H4 (cell line): Measurements from ENCODE around the gene NFX1. TPM values are rescaled to one million over a fixed set of nuclear protein-coding genes. Genes with fewer than 3 reads are reported as not detected.
A peak's percentile ranks its signal among the peaks of the same experiment; 100 is the strongest.
"Not testable (repeated sequence)": the region's sequence is repeated elsewhere in the genome, so short reads cannot be mapped to it uniquely, and the experiment has no call there.

ENCODE experiments used
- DNase-seq: peaks from one replicate; pipeline ENCODE4 v3.0.0-alpha.2; 2015; ENCODE audit warnings: low spot score
- total RNA-seq: library from RNA; depleted of rRNA; stranded (reverse); fragments of >200 nt; shearing (Covaris generic); gene quantifications from 2 replicates; pipeline ENCODE4 v1.2.3, GENCODE V29; 2014

NFX1 gene
- total RNA-seq, 1 experiment from 2014 or later = 19.8 TPM

GRCh38 chr9:33386998-33387397, 96.7 kb downstream of the NFX1 start:
- DNase-seq = not testable (repeated sequence)

GRCh38 chr9:33388110-33388994, 98.0 kb downstream of the NFX1 start:
- no peak for DNase-seq

DNA sequence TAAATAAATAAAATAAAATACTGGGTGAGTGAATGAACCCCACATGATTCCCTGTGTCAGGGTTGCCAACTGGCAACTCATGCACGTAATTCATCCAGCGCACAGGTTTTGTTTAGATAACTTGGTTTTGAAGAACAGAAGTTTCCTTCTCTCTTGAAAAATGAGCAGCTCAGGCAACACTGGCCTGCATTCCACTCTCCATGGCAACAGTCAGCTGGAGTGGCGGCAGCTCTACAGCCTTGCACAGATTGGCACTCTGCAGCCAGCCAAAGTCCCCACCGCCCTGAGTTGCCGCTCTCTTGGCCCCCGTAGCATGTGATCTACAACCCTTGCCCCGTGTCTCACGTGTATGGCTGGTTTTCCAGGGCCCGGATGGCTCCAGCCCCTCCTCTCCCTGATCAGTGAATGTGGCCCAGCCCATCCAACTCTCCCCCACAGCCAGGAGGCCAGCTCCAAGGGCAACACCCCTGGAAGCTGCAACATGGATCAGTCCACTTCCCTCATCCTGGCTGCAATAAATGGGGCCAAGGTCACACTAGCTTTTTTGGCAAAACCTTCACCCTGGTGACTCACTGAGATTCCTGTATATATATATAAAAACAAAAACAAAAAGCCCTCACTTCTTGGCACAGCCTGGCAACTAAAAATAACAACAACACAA, 100.9 kb downstream of the NFX1 start:
- DNase-seq = peak; percentile 94

DNA sequence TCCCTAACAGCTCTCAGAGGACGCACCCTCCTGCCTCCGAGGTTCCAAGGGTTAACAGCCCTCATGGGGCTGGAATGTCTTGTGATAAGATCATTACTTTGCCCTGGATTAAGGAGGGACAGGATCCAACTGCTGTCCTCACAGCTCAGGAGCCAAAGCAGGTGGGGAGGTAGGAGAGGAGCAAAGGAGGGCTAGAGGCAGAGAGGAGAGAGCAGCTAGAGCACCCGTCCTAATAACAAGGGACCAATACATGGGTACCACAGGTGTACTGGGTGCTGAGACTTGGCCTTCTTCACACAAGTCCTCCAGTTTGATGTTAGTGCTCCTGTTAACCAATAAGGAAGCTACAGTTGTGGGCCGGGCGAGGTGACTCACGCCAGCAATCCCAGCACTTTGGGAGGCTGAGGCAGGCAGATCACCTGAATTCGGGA, 102.3 kb downstream of the NFX1 start:
- not testable (repeated sequence) for DNase-seq

DNA sequence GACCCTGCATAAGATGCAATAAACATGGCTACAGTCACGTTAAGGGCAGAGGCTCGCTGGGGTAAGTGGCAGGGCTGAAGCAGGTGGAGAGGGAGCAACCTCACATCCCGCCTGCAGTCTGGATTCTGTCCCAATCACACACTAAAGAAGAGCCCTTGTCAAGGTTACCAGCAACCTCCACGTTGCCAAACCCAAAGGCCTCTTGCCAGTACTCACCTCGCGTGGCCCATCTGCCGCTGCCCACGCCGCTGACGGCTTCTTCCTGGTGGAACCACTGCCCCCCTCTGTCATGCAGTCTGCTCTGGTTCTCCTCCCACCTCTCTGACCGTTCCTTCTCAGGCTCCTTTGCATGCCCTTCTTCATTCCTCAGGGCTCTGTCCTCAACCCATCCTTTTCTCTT, 103.3 kb downstream of the NFX1 start:
- DNase-seq = no peak

DNA sequence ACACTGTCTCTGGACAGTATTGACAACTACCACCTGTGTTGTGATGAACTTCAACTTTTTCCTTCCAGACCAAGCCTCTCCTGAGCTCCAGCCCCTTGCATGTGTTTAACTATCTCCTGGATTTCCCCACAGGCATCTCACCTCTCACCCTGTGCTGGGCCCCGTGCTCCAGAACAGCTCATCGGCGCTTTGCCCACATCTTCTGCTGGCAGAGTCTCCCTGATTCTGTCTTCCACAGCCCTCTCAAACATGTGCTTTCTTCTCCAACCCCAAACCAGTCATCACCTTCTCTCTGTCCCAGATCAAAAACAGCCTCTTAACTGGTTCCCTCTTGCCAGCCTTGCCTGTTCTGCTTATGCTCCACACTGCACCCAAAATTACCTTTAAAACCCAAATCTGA, 103.7 kb downstream of the NFX1 start:
- DNase-seq = not testable (repeated sequence)

GRCh38 chr9:33395159-33395879, 105.0 kb downstream of the NFX1 start:
- not testable (repeated sequence) for DNase-seq

DNA sequence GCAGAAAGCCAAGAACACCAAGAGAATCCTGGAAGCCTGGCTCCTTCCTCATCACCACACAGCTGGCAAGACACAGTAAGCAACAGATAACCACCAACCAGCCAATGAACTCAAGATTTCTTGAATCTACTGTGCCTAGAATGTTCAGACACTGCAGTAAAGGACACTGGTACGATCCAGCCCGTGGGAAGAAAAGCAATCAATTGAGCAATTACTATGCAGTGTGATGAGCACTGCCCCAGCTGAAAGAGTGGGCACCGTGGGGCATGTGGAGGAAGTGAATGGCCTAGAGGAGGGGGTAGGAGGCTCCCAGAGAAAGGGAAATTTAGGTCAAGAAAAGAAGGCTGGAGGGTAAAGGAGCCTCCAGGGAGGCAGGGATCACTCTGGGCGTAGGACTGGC, 107.5 kb downstream of the NFX1 start:
- not testable (repeated sequence) for DNase-seq

GRCh38 chr9:33399047-33399446, 108.7 kb downstream of the NFX1 start:
- not testable (repeated sequence) for DNase-seq

GRCh38 chr9:33401809-33402208, 111.5 kb downstream of the NFX1 start:
- DNase-seq = not testable (repeated sequence)

DNA sequence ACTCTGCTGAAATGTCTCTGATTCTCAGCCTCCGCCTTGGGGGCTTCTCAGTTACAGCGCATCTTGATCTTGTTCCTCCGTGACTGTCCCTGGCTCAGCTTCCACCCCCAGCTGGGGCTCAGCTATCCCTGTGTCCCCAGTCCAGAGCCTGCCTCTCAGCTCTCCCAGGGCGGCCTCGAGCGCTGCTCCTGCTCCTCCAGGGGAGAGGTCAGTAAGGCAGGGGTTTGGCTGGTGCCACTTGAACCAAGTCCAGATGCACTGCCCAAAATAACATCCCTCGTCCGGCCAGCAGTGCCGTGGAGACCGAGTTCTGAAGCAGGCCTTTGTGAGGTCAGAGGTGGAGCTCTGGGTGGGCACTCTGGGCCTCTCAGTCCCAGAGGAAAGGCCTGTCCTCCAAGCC, 112.1 kb downstream of the NFX1 start, which contains the start of gene AQP7:
Gene AQP7, minus strand, starts transcription at position 198 of the 400 bp plus-strand sequence. CDS start 1,306 bp downstream, outside the sequence.
- DNase-seq = not testable (repeated sequence)

DNA sequence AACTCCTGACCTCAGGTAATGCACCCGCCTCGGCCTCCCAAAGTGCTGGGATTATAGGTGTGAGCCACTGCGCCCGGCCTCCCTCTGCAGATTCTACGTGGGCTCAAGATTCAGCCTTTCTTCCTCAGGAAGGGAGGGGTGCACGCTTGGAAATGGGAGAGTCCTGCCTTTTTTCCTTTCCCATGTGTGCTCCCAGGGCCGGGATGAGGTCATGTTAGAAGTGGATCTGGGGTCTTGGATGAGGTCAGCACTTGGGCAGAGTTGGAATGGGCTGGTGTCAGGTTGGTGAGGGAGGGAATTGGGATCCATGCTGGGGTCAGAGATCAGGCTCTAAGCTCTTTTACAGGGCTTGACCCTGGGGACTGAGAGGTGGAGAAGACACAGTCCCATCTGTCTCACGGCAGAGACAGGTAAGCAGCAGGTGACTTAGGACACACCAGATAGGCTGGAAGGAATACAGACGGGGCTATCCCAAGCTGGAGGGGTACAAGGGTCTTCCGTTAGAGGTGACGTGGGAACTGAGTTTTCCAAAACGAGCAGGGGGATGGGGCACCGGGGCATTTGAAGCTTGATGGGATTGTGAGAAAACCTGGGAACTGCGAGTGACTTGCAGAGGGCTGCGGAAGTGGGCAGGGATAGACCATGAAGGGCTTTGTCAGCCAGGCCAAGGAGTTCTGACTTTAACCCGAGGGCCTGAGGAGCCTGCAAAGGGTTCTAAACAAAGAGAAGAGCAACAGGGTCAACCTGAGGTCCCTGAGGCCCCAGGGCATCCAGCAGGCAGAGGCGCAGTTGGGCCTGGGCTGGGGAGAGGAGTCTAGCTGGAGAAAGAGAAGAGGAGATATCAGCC, 113.8 kb downstream of the NFX1 start:
- no peak for DNase-seq

DNA sequence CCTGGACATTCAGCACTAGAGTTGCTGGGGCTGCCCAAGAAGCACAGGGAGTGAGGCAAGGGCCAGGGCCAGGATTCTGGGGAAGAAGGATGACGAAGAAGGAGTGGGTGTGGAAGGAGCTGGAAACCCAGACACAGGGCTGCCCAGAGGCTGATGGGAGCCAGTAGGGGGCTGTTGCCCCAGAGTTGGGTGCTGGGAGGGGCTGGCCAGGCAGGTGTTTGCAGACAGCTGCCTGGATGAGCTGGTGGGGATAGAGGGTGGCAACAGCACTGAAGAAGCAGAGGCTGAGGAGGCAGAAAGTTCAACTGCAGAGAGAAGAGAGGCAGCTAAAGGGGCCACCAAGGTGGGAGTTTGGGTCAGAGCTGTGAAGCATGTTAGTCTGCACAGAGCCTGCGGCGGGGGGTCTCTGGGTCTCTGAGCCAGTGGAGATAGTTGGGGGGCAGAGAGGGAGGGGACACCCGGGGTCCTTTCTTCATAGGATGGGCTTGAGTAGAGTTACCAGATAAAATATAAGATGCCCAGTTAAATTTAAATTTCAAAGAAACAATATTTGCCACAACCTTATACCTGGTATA, 114.6 kb downstream of the NFX1 start:
- no peak for DNase-seq

DNA sequence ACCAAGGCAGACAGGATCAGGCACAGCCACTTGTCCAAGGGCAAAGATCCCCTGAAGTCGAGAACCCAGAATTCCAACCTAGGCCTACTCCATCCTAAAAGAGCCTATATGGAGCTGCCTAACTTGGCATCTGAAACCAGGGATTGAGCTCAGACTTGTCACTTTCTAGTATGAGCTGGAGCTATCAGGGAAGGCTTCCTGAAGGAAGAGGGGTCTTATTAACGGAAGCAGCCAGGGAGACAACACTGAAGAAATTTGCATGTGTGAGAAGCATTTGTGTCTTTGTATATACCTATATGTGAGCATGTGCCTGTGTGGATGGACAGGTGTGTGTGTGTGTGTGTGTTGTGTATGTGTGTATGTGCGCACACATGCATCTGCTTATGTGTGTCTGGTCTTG, 116.7 kb downstream of the NFX1 start:
- no peak for DNase-seq

- DNase-seq = no peak
Measured at GRCh38 chr9:33408087-33408486, 117.8 kb downstream of the NFX1 start.

GRCh38 chr9:33414268-33414667, 124.0 kb downstream of the NFX1 start:
- no peak for DNase-seq

- DNase-seq = no peak
Measured at GRCh38 chr9:33414889-33415500, 124.7 kb downstream of the NFX1 start.

GRCh38 chr9:33415501-33416038, 125.3 kb downstream of the NFX1 start:
- peak; percentile 61 for DNase-seq

DNA sequence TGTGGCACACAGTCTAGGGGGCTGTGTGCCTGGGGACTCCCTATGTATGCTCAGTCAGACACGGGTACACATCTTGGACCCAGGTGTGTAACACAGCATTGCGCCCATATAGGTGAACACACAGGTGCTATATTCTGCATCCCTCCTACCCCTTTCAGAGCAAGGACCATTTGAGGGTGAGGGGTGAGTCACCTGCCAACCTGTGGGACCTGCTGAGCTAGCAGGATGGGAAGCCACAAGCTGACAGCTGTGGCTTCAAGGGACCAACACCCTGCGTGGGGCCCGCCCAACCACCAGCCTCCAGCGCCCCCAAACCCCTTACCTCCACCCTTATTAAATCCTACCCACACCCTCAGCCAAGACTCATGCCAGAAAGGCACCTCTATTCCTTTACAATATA, 126.7 kb downstream of the NFX1 start:
- no peak for DNase-seq

DNA sequence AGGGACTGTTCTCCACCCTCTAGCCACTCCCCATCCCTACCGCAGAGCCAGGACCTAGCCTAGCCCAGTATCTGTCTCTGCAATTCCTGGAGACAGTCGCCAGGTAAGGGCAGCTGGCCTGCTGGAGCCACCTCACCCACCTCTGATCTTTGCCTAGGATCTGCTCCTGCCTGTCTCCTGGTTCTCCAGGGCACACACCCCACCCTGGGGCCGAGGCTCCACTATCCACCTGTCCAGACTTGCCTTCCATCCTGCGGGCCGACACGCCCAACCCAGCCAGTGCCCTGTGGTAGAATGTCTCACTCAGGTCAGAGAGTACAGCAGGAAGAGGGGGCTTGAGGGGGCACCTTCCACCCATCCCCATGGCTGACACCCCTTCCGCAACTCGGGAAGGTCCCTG, 127.8 kb downstream of the NFX1 start:
- no peak for DNase-seq
